H9 (cell line): ENCODE data around the gene TMEM131. TPM values are rescaled to one million over a fixed set of nuclear protein-coding genes. Genes with fewer than 3 reads are reported as not detected.
A peak's percentile ranks its signal among the peaks of the same experiment; 100 is the strongest.
"Not testable (repeated sequence)": the region's sequence is repeated elsewhere in the genome, so short reads cannot be mapped to it uniquely, and the experiment has no call there.

Experiments
- DNase-seq: peaks from one replicate; pipeline ENCODE4 v3.0.0-alpha.2; 2017
- H2AFZ ChIP-seq: one replicate; pipeline ENCODE4 v1.6.1; 2013; ENCODE audit warnings: mild to moderate bottlenecking, low read length, control low read depth, moderate library complexity
- H2AK5ac ChIP-seq: 2 replicates; pipeline ENCODE4 v1.6.1; 2013; ENCODE audit warnings: low read length, control low read depth, mixed read lengths; ENCODE audit not compliant: insufficient read length
- H2BK120ac ChIP-seq: one replicate; pipeline ENCODE4 v1.6.1; 2013; ENCODE audit warnings: low read depth, mild to moderate bottlenecking, low read length, control low read depth, inconsistent platforms; ENCODE audit not compliant: poor library complexity, severe bottlenecking
- H2BK12ac ChIP-seq: 2 replicates; pipeline ENCODE4 v1.6.1; 2013; ENCODE audit warnings: low read length, control low read depth, mixed read lengths, low read depth; ENCODE audit not compliant: insufficient read length
- H2BK15ac ChIP-seq: 2 replicates; pipeline ENCODE4 v1.6.1; 2013; ENCODE audit warnings: low read depth, low read length, control low read depth
- H2BK20ac ChIP-seq: one replicate; pipeline ENCODE4 v1.6.1; 2013; ENCODE audit warnings: low read depth, mild to moderate bottlenecking, low read length, control low read depth, inconsistent platforms; ENCODE audit not compliant: poor library complexity, severe bottlenecking
- H2BK5ac ChIP-seq: 2 replicates; pipeline ENCODE4 v1.6.1; 2013; ENCODE audit warnings: low read length, control low read depth, mixed read lengths; ENCODE audit not compliant: insufficient read length
- H3K14ac ChIP-seq: 2 replicates; pipeline ENCODE4 v1.6.1; 2013; ENCODE audit warnings: low read length, control low read depth; ENCODE audit not compliant: insufficient read depth
- H3K18ac ChIP-seq: 2 replicates; pipeline ENCODE4 v1.6.1; 2013; ENCODE audit warnings: low read depth, mild to moderate bottlenecking, mixed read lengths, low read length, control low read depth; ENCODE audit not compliant: insufficient read length
- H3K23ac ChIP-seq: 2 replicates; pipeline ENCODE4 v1.6.1; 2013; ENCODE audit warnings: low read length, control low read depth, mixed read lengths, low read depth; ENCODE audit not compliant: insufficient read length
- H3K23me2 ChIP-seq: 2 replicates; pipeline ENCODE4 v1.6.1; 2013; ENCODE audit warnings: low read depth, mild to moderate bottlenecking, mixed read lengths, low read length, control low read depth; ENCODE audit not compliant: insufficient read length, poor library complexity, severe bottlenecking
- H3K27ac ChIP-seq: 2 replicates; pipeline ENCODE4 v1.5.1; 2013; ENCODE audit warnings: low read length, control low read depth, mixed read lengths, low read depth; ENCODE audit not compliant: insufficient read length
- H3K27me3 ChIP-seq: 2 replicates; pipeline ENCODE4 v1.6.1; 2013; ENCODE audit warnings: low read length, control low read depth, inconsistent platforms; ENCODE audit not compliant: insufficient read depth
- H3K4ac ChIP-seq: 2 replicates; pipeline ENCODE4 v1.6.1; 2013; ENCODE audit warnings: low read depth, mild to moderate bottlenecking, control low read depth, inconsistent platforms, low read length, moderate library complexity
- H3K4me1 ChIP-seq: 2 replicates; pipeline ENCODE4 v1.6.1; 2013; ENCODE audit warnings: low read length, control low read depth, inconsistent platforms; ENCODE audit not compliant: insufficient read depth
- H3K4me2 ChIP-seq: 2 replicates; pipeline ENCODE4 v1.6.1; 2013; ENCODE audit warnings: low read length, control low read depth, mixed read lengths; ENCODE audit not compliant: insufficient read length, insufficient read depth
- H3K56ac ChIP-seq: 2 replicates; pipeline ENCODE4 v1.6.1; 2013; ENCODE audit warnings: low read depth, mild to moderate bottlenecking, mixed read lengths, low read length, control low read depth; ENCODE audit not compliant: insufficient read length
- H3K79me1 ChIP-seq: 2 replicates; pipeline ENCODE4 v1.6.1; 2013; ENCODE audit warnings: low read depth, mild to moderate bottlenecking, moderate library complexity, low read length, control low read depth, inconsistent platforms; ENCODE audit not compliant: insufficient read depth, poor library complexity, severe bottlenecking
- H3K79me2 ChIP-seq: 2 replicates; pipeline ENCODE4 v1.6.1; 2013; ENCODE audit warnings: low read length, control low read depth, inconsistent platforms; ENCODE audit not compliant: insufficient read depth
- H3K9ac ChIP-seq: 2 replicates; pipeline ENCODE4 v1.6.1; 2013; ENCODE audit warnings: low read length, control low read depth, mixed read lengths; ENCODE audit not compliant: insufficient read length; ENCODE audit errors: extremely low read depth
- H3K9me3 ChIP-seq: one replicate; pipeline ENCODE4 v1.6.1; 2013; ENCODE audit warnings: low read depth, low read length, inconsistent platforms; ENCODE audit not compliant: control insufficient read depth
- H3T11ph ChIP-seq: one replicate; pipeline ENCODE4 v1.6.1; 2013; ENCODE audit warnings: mild to moderate bottlenecking, low read length, control low read depth, inconsistent platforms
- H4K20me1 ChIP-seq: one replicate; pipeline ENCODE4 v1.6.1; 2013; ENCODE audit not compliant: control insufficient read depth, insufficient read length, insufficient read depth
- H4K5ac ChIP-seq: 2 replicates; pipeline ENCODE4 v1.6.1; 2013; ENCODE audit warnings: low read depth, mild to moderate bottlenecking, mixed read lengths, low read length, control low read depth; ENCODE audit not compliant: insufficient read length
- H4K8ac ChIP-seq: replicated peaks from 2 replicates; pipeline ENCODE4 v1.6.1; 2013; ENCODE audit warnings: low read length, control low read depth, mixed read lengths, low read depth; ENCODE audit not compliant: insufficient read length
- H4K91ac ChIP-seq: 2 replicates; pipeline ENCODE4 v1.6.1; 2013; ENCODE audit warnings: low read depth, mild to moderate bottlenecking, moderate library complexity, mixed read lengths, low read length, control low read depth; ENCODE audit not compliant: insufficient read length
- H3K27ac Mint-ChIP-seq, 3 experiments: 2 replicates in 2 of 3; 3 replicates in 1 of 3; pipeline ENCODE4 v1.8.0; 2020 to 2021; ENCODE audit warnings: mixed read lengths in 3 of 3, mild to moderate bottlenecking in 1 of 3, moderate library complexity in 1 of 3
- H3K27me3 Mint-ChIP-seq: 2 replicates; pipeline ENCODE4 v1.8.0; 2021; ENCODE audit warnings: low read depth, mild to moderate bottlenecking, moderate library complexity, mixed read lengths
- H3K36me3 Mint-ChIP-seq, 3 experiments: 2 replicates in 2 of 3; 3 replicates in 1 of 3; pipeline ENCODE4 v1.8.0; 2020 to 2021; ENCODE audit warnings: low read depth in 3 of 3, mixed read lengths in 3 of 3; ENCODE audit not compliant: insufficient read depth in 1 of 3
- H3K4me1 Mint-ChIP-seq, 2 experiments: 2 replicates each; pipeline ENCODE4 v1.8.0; 2020; ENCODE audit warnings: mixed read lengths in 2 of 2
- H3K4me3 Mint-ChIP-seq, 2 experiments: 2 replicates in 1 of 2; 3 replicates in 1 of 2; pipeline ENCODE4 v1.8.0; 2020 to 2021; ENCODE audit warnings: mild to moderate bottlenecking in 2 of 2, mixed read lengths in 2 of 2, moderate library complexity in 1 of 2
- H3K9me3 Mint-ChIP-seq, 2 experiments: 2 replicates in 1 of 2; 3 replicates in 1 of 2; pipeline ENCODE4 v1.8.0; 2020; ENCODE audit warnings: mild to moderate bottlenecking in 2 of 2, mixed read lengths in 2 of 2, moderate library complexity in 1 of 2
- WGBS: extraction: QIAGEN DNeasy Blood & Tissue Kit; methylation state at CpG from one replicate; pipeline ENCODE4 v1.1.7; 2013; ENCODE audit warnings: missing lambda C conversion rate, low lambda C conversion rate, mixed read lengths; ENCODE audit not compliant: insufficient read length; ENCODE audit errors: extremely low coverage; 5-methylcytosine and 5-hydroxymethylcytosine counted together
- total RNA-seq: library from RNA; stranded (reverse); gene quantifications from 2 replicates; pipeline ENCODE4 v1.2.1, GENCODE V29; 2021

The TMEM131 gene
- total RNA-seq, 1 experiment from 2014 or later: 20.9 TPM

- H3K9me3 ChIP-seq, H2BK120ac ChIP-seq, H2BK12ac ChIP-seq, H3K23ac ChIP-seq, H3T11ph ChIP-seq, H4K20me1 ChIP-seq, H3K56ac ChIP-seq, H3K9ac ChIP-seq, H2BK5ac ChIP-seq, H3K79me1 ChIP-seq, H4K8ac ChIP-seq, H3K18ac ChIP-seq, H4K91ac ChIP-seq, H4K5ac ChIP-seq, H3K4me3 Mint-ChIP-seq, H2BK20ac ChIP-seq, H2BK15ac ChIP-seq, H3K23me2 ChIP-seq, H3K9me3 Mint-ChIP-seq, H3K27ac ChIP-seq, H3K4ac ChIP-seq, H3K4me2 ChIP-seq, DNase-seq, H3K27ac Mint-ChIP-seq, H3K27me3 ChIP-seq, H3K14ac ChIP-seq, H3K27me3 Mint-ChIP-seq, H3K79me2 ChIP-seq, H2AK5ac ChIP-seq, H2AFZ ChIP-seq, H3K4me1 ChIP-seq: not testable (repeated sequence)
- peaks cover 19 to 32% of the 10 kb centered on the region in 2 experiments for H3K4me1 Mint-ChIP-seq
- peaks cover 7 to 13% (median 10%) of the 10 kb centered on the region in 3 experiments; a peak in 6 of 7 replicates for H3K36me3 Mint-ChIP-seq
- WGBS: no CpG with 5 or more reads among the region's 2 CpGs
These were observed 171.7 kb downstream of the TMEM131 start for GRCh38 chr2:97824011-97824410.

GRCh38 chr2:97821862-97822261, 173.9 kb downstream of the TMEM131 start:
- WGBS: no CpG with 5 or more reads among the region's 6 CpGs

More at GRCh38 chr2:97821862-97822261, 173.9 kb downstream of the TMEM131 start:
- not testable (repeated sequence) for H3K4ac ChIP-seq, H4K91ac ChIP-seq, H3K79me1 ChIP-seq, H2AFZ ChIP-seq, H3K4me3 Mint-ChIP-seq, H2BK15ac ChIP-seq, H3K9ac ChIP-seq, H4K8ac ChIP-seq, H2BK12ac ChIP-seq, H3K4me2 ChIP-seq, H2BK120ac ChIP-seq, H3K23me2 ChIP-seq, H4K20me1 ChIP-seq, H3T11ph ChIP-seq, H3K4me1 ChIP-seq, H4K5ac ChIP-seq, H3K27ac ChIP-seq, H3K79me2 ChIP-seq, DNase-seq, H3K9me3 Mint-ChIP-seq, H3K23ac ChIP-seq, H3K14ac ChIP-seq, H3K56ac ChIP-seq, H3K9me3 ChIP-seq, H2BK5ac ChIP-seq, H3K27me3 ChIP-seq, H2AK5ac ChIP-seq, H3K27me3 Mint-ChIP-seq, H3K18ac ChIP-seq, H2BK20ac ChIP-seq
- Mint-ChIP-seq H3K27ac (peak overlapping the region in 1 of 3 experiments; percentile 56; a peak in 2 of 7 replicates), H3K4me1 (peaks cover 19 to 30% of the 10 kb centered on the region in 2 experiments), H3K36me3 (peaks cover 4 to 11% (median 4%) of the 10 kb centered on the region in 3 experiments; a peak in 6 of 7 replicates)
